Brain microvascular endothelial cell (primary cell): ENCODE results near the gene EHF.

ENCODE experiments used
- DNase-seq: peaks from one replicate; pipeline ENCODE4 v3.0.0-alpha.2; 2020
- H3K27ac ChIP-seq: fragments of 250-450 bp; sonication (Bioruptor Pico); 2 replicates; pipeline ENCODE4 v1.5.1; 2020; ENCODE audit warnings: mild to moderate bottlenecking, moderate library complexity
- H3K27me3 ChIP-seq: fragments of 250-450 bp; sonication (Bioruptor Pico); replicated peaks from 2 replicates; pipeline ENCODE4 v1.5.1; 2020; ENCODE audit warnings: mild to moderate bottlenecking
- H3K36me3 ChIP-seq: fragments of 250-450 bp; sonication (Bioruptor Pico); replicated peaks from 2 replicates; pipeline ENCODE4 v1.5.1; 2020; ENCODE audit warnings: mild to moderate bottlenecking
- H3K4me3 ChIP-seq: 2 replicates; pipeline ENCODE4 v1.5.1; 2011; ENCODE audit warnings: low read depth, mild to moderate bottlenecking, control low read depth, low read length, moderate library complexity
- in situ Hi-C: cut with HindIII; loops from 2 replicates; pipeline ENCODE4 v1.10.0; 2017; ENCODE audit warnings: low sequenced_read_pairs, low pct_ligation_motif_present
- TF ChIP-seq, protein P1 (sequence below): IDR thresholded peaks from 2 replicates; pipeline ENCODE4 v1.5.1; 2011; ENCODE audit warnings: low read depth, mild to moderate bottlenecking, moderate library complexity, low read length, control low read depth, inconsistent platforms; ENCODE audit errors: missing control alignments

Gene EHF

DNA sequence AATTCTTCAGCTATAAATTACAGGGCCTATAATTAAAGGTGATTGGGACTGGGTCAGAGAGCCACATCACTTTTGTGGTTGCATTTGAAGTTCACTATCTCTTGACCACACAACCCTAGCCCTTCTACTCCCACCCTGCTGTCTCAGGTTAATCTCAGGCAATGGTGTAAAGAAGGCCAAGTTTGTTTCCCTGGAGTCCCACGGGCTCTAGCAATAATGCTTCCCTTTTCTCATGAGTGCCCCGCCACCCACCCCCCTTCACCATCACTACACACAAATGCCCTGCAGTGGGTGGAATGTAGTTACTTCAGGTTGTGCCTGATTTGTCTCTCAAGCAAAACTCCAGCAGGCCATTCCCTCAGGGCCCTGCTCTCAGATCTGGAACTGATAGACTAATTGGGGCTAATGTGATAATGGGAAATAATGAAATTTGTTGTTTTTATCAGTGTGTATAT is 1.8 kb upstream of the EHF start:
- no peak overlapping the region for H3K4me3 ChIP-seq

DNA sequence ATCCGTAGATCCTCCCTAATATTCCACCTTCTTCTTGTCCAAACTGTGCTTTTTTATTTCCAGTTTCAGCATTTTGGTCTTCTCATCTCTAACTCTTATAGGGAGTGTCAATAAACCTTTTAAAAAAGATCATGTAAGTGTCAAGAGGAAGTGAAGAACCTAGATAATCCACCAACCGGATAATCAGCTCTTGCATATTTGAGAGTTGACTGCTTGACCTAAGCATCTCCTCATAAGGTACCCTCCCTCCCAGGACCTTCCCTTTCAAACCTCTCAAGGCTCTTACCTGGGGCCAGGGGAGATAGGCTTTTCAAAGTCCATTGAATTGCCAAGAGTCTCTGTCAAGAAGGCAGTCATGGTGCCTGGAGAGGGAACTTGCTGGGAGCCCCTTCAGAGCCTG is 691 bp upstream of the EHF start:
- in situ Hi-C loops, result no loop called here
- no peak for DNase-seq
- no peaks in the 10 kb centered on the region for H3K27me3 ChIP-seq
- no peak overlapping the region for H3K27ac ChIP-seq
- TF ChIP-seq, protein P1, sequence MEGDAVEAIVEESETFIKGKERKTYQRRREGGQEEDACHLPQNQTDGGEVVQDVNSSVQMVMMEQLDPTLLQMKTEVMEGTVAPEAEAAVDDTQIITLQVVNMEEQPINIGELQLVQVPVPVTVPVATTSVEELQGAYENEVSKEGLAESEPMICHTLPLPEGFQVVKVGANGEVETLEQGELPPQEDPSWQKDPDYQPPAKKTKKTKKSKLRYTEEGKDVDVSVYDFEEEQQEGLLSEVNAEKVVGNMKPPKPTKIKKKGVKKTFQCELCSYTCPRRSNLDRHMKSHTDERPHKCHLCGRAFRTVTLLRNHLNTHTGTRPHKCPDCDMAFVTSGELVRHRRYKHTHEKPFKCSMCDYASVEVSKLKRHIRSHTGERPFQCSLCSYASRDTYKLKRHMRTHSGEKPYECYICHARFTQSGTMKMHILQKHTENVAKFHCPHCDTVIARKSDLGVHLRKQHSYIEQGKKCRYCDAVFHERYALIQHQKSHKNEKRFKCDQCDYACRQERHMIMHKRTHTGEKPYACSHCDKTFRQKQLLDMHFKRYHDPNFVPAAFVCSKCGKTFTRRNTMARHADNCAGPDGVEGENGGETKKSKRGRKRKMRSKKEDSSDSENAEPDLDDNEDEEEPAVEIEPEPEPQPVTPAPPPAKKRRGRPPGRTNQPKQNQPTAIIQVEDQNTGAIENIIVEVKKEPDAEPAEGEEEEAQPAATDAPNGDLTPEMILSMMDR, result no peak
- H3K4me3 ChIP-seq, result no peak overlapping the region
- H3K36me3 ChIP-seq, result no peaks in the 10 kb centered on the region

More for the DNA sequence above, 1.8 kb upstream of the EHF start:
- Histone ChIP-seq H3K27ac (no peak overlapping the region), H3K27me3 (no peaks in the 10 kb centered on the region), H3K36me3 (no peaks in the 10 kb centered on the region)
- TF ChIP-seq, protein P1, result no peak
- DNase-seq, result no peak
- in situ Hi-C loops, result no loop called here

DNA sequence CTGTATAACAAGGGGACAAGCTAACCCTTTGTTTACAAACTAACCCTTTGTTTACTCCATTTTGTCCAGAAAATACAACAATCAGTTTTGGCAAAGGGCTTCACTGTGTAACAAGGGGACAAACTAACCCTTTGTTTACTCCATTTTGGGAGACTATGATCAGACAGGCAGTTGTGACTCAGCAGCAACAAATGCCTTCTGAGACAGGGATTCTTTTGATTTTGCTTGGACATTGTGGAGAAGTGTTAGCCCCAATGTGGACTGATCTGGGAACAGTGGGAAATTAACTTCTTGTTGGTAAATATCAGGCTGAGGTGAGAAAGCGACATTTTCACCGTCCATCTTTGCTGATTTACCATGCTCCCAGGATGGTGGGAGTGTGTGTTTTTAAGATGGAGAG is 983 bp downstream of the EHF start:
- no peak overlapping the region for H3K27ac ChIP-seq

DNA sequence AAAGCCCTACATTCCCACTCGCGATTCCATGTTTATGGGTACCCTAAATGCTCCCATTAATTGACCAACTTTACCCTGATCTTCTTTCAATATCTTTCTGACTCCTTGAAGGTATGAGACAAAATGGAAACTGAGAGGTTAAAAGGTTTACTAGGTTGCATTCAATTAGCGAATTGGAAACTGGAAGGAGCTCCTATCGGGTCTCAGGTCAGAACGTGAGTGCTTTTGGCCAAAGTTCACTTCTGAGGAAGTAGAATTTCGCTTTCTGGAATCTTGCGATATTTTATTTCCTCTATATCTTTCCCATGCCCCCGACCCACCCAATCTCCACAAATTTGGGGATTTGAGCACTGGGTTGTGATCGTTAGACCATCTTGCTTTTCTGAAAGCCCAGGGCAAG is 2.6 kb downstream of the EHF start:
- H3K27me3 ChIP-seq, result no peaks in the 10 kb centered on the region
- in situ Hi-C loops, result no loop called here
- TF ChIP-seq, protein P1, result no peak
- no peak for DNase-seq
- H3K36me3 ChIP-seq, result no peaks in the 10 kb centered on the region
- H3K4me3 ChIP-seq, result no peak overlapping the region
- no peak overlapping the region for H3K27ac ChIP-seq

More for the DNA sequence above, 983 bp downstream of the EHF start:
- TF ChIP-seq, protein P1, result no peak
- DNase-seq, result no peak
- Histone ChIP-seq H3K27me3 (no peaks in the 10 kb centered on the region), H3K36me3 (no peaks in the 10 kb centered on the region), H3K4me3 (no peak overlapping the region)
- in situ Hi-C loops, result no loop called here

DNA sequence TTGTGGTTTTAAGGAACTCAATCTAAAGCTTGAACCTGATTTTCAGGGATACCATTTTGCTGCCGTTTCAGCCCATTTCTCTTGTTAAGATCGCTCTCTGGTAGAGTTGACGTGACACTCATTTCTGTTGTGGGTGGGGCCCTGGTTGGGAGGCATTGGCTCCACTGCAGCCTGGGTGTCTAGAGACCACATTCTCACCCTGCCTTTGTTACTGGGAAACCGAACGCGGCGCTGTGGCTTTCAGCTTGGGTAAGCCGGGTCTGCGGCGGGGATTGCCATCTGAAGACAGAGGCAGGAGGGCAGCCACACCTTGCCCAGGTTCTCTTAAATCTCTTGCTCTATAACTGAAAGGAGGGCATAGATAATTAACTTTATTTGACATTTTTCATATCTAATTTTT is 3.2 kb downstream of the EHF start:
- no peak for DNase-seq
- in situ Hi-C loops, result no loop called here
- no peaks in the 10 kb centered on the region for H3K36me3 ChIP-seq
- no peaks in the 10 kb centered on the region for H3K27me3 ChIP-seq
- no peak overlapping the region for H3K27ac ChIP-seq
- TF ChIP-seq, protein P1, result no peak
- no peak overlapping the region for H3K4me3 ChIP-seq

DNA sequence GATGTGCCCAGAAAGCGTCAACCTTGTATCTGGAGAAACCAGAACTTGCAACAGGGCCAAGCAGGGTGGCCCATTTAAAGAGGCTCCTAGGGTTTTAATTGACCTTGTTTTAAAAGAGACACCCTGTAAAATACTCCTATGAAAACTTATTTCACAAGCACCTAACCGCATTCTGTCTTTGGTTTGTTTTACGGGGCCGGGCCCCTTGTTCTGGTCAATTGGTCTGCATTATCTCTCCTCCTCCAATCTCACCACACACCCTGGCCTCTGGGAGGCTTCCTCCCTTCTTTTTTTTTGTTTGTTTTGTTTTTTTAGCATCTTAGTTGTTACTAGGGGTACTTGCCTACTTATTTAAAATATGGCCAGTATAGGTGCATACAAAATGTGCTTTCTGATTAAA is 4.7 kb downstream of the EHF start:
- no peak for DNase-seq
- Histone ChIP-seq H3K36me3 (no peaks in the 10 kb centered on the region), H3K27ac (no peak overlapping the region), H3K27me3 (no peaks in the 10 kb centered on the region), H3K4me3 (no peak overlapping the region)
- TF ChIP-seq, protein P1, result no peak
- in situ Hi-C loops, result no loop called here
